A673 (cell line): ENCODE data around the gene MOB4. TPM values are rescaled to one million over a fixed set of nuclear protein-coding genes. Genes with fewer than 3 reads are reported as not detected.

ENCODE experiments used
- BruUV-seq: library from RNA; stranded (reverse); fragments of 400-500 nt; replicated peaks from 2 replicates; lab custom pipeline; 2021; lab: Mats Ljungman, UMichigan
- CTCF ChIA-PET: fragments of 300-600 bp; sonication (Branson Sonifier 250); formaldehyde crosslinking; loops from one replicate; lab custom pipeline; 2022; ENCODE audit warnings: antibody characterized with exemption; lab: Charles Lee
- POLR2A ChIA-PET: fragments of 300-600 bp; sonication (Branson Sonifier 250); formaldehyde crosslinking; loops from one replicate; lab custom pipeline; 2022; ENCODE audit warnings: antibody characterized with exemption; ENCODE audit not compliant: low non-redundant PET; lab: Charles Lee
- DNase-seq: peaks from one replicate; pipeline ENCODE4 v3.0.0-alpha.2; 2015; ENCODE audit warnings: low spot score
- H3K27ac ChIP-seq: fragments of 200-600 bp; sonication (generic); 2 replicates; pipeline ENCODE4 v1.5.1; 2016; ENCODE audit warnings: mixed run types, low read depth, mild to moderate bottlenecking, mixed read lengths, antibody characterized with exemption, low read length; ENCODE audit not compliant: poor library complexity, severe bottlenecking
- H3K27me3 ChIP-seq: fragments of 200-600 bp; sonication (generic); replicated peaks from 2 replicates; pipeline ENCODE4 v1.6.1; 2017; ENCODE audit warnings: mixed run types, low read depth, mild to moderate bottlenecking, mixed read lengths, antibody characterized with exemption, low read length; ENCODE audit not compliant: insufficient read depth, poor library complexity
- H3K36me3 ChIP-seq: fragments of 200-600 bp; sonication (generic); 2 replicates; pipeline ENCODE4 v1.6.1; 2016; ENCODE audit warnings: mixed run types, mild to moderate bottlenecking, mixed read lengths, antibody characterized with exemption, low read length; ENCODE audit not compliant: insufficient read depth, poor library complexity, severe bottlenecking
- H3K4me1 ChIP-seq: fragments of 200-600 bp; sonication (generic); 2 replicates; pipeline ENCODE4 v1.6.1; 2017; ENCODE audit warnings: mixed run types, mild to moderate bottlenecking, mixed read lengths, antibody characterized with exemption, low read length; ENCODE audit not compliant: insufficient read depth, poor library complexity, severe bottlenecking
- H3K4me3 ChIP-seq: fragments of 200-600 bp; sonication (generic); 2 replicates; pipeline ENCODE4 v1.5.1; 2016; ENCODE audit warnings: low read depth, mixed run types, mild to moderate bottlenecking, mixed read lengths, low read length; ENCODE audit not compliant: poor library complexity, severe bottlenecking
- H3K9me3 ChIP-seq: fragments of 200-600 bp; sonication (generic); 2 replicates; pipeline ENCODE4 v1.6.1; 2016; ENCODE audit warnings: mixed run types, low read depth, mild to moderate bottlenecking, mixed read lengths, antibody characterized with exemption, low read length; ENCODE audit not compliant: poor library complexity, severe bottlenecking
- CTCF ChIP-seq: fragments of 300-800, 200-600 bp; sonication (generic); conservative IDR thresholded peaks from 2 replicates; pipeline ENCODE4 v1.5.1; 2017; ENCODE audit warnings: low read depth, mild to moderate bottlenecking, antibody characterized with exemption, low read length, moderate library complexity, mixed read lengths
- EZH2 ChIP-seq: fragments of 200-600 bp; sonication (generic); IDR thresholded peaks from 2 replicates; pipeline ENCODE4 v1.6.1; 2017; ENCODE audit warnings: borderline replicate concordance, low read depth, mild to moderate bottlenecking, mixed read lengths, antibody characterized with exemption, low read length; ENCODE audit not compliant: poor library complexity, severe bottlenecking
- intact Hi-C: fragments of 100-400 bp; cut with micrococcal nuclease; formaldehyde crosslinking; loops from one replicate; pipeline ENCODE4 v1.10.0; 2022; ENCODE audit not compliant: unreplicated experiment
- total RNA-seq: library from RNA; stranded (reverse); gene quantifications from 2 replicates; pipeline ENCODE4 v1.2.3, GENCODE V29; 2021

The MOB4 gene
- total RNA-seq, 1 experiment from 2014 or later: 38.0 TPM

- ChIA-PET CTCF (no interaction called here), POLR2A (no interaction called here)
- no peaks in the 10 kb centered on the region for H3K27me3 ChIP-seq
- BruUV-seq: no TSS peak
- no peak overlapping the region for H3K27ac ChIP-seq
- no peak for DNase-seq
- no peak for TF ChIP-seq EZH2
- TF ChIP-seq CTCF: no peak
- H3K9me3 ChIP-seq: peaks cover 8% of the 10 kb centered on the region
- H3K36me3 ChIP-seq: peaks cover 66% of the 10 kb centered on the region
- H3K4me3 ChIP-seq: no peak overlapping the region
- intact Hi-C loops: no loop called here
- H3K4me1 ChIP-seq: no peaks in the 10 kb centered on the region
These were observed 28.5 kb upstream of the MOB4 start for GRCh38 chr2:197487385-197487784.

GRCh38 chr2:197495433-197496134, 20.3 kb upstream of the MOB4 start:
- no TSS peak for BruUV-seq
- ChIA-PET POLR2A (no interaction called here), CTCF (no interaction called here)
- TF ChIP-seq EZH2 (no peak), CTCF (no peak)
- intact Hi-C loops: loop anchor here (5.0 kb wide), 1 partner anchor 88 kb away; no protein-coding TSS in a partner anchor
- peaks cover 82% of the 10 kb centered on the region for H3K36me3 ChIP-seq
- no peak overlapping the region for H3K27ac ChIP-seq
- no peak overlapping the region for H3K4me3 ChIP-seq
- H3K4me1 ChIP-seq: peaks cover 29% of the 10 kb centered on the region
- H3K27me3 ChIP-seq: no peaks in the 10 kb centered on the region
- no peak for DNase-seq
- H3K9me3 ChIP-seq: no peaks in the 10 kb centered on the region

- Histone ChIP-seq H3K27ac (peak overlapping the region; percentile 46), H3K27me3 (no peaks in the 10 kb centered on the region), H3K36me3 (peaks cover 77% of the 10 kb centered on the region), H3K9me3 (no peaks in the 10 kb centered on the region), H3K4me1 (peaks cover 32% of the 10 kb centered on the region), H3K4me3 (peak overlapping the region; percentile 89)
- DNase-seq: no peak
- ChIA-PET POLR2A (interaction anchor here (0.6 kb wide), 1 partner anchor 54 kb away, joined by 6 read pairs; no protein-coding TSS in a partner anchor), CTCF (no interaction called here)
- BruUV-seq: no TSS peak
- TF ChIP-seq EZH2: no peak
- TF ChIP-seq CTCF: no peak
- intact Hi-C loops: loop anchor here (5.0 kb wide), 1 partner anchor 89 kb away; no protein-coding TSS in a partner anchor
These were observed 19.2 kb upstream of the MOB4 start for GRCh38 chr2:197496695-197497094.
